Activated naive CD4-positive, alpha-beta T cell (primary cell): ENCODE results near the gene EIF4G2.

Experiments
- DNase-seq, 4 experiments: peaks; one replicate each; lab custom pipeline; 2025; lab: John Stamatoyannopoulos, UW

Gene EIF4G2

GRCh38 chr11:10771457-10771856 is 37.3 kb downstream of the EIF4G2 start:
- no peak for DNase-seq

- DNase-seq: peak in 1 of 4 experiments; percentile 10
These were observed 38.0 kb downstream of the EIF4G2 start for GRCh38 chr11:10770626-10771254.

GRCh38 chr11:10764412-10764811 is 44.3 kb downstream of the EIF4G2 start:
- no peak for DNase-seq

GRCh38 chr11:10763766-10764165 is 45.0 kb downstream of the EIF4G2 start:
- no peak for DNase-seq

GRCh38 chr11:10762913-10763421 is 45.8 kb downstream of the EIF4G2 start:
- no peak for DNase-seq

- DNase-seq: no peak
These were observed 46.5 kb downstream of the EIF4G2 start for GRCh38 chr11:10762185-10762584.

GRCh38 chr11:10761085-10761698 is 47.5 kb downstream of the EIF4G2 start:
- DNase-seq: no peak

- DNase-seq: no peak
These were observed 49.8 kb downstream of the EIF4G2 start for GRCh38 chr11:10758957-10759356.

GRCh38 chr11:10752486-10752885 is 56.2 kb downstream of the EIF4G2 start:
- DNase-seq: no peak

- no peak for DNase-seq
These were observed 56.7 kb downstream of the EIF4G2 start for GRCh38 chr11:10752061-10752460.

- DNase-seq: no peak
These were observed 57.2 kb downstream of the EIF4G2 start for GRCh38 chr11:10751581-10751940.

GRCh38 chr11:10750838-10751580 is 57.7 kb downstream of the EIF4G2 start, which contains the start of gene CTR9:
Gene CTR9 (plus strand): TSS chr11:10751246. CDS start chr11:10751413, 167 bp downstream.
- DNase-seq: peak; percentile 68 to 87 (median 79)

GRCh38 chr11:10749476-10749875 is 59.2 kb downstream of the EIF4G2 start:
- DNase-seq: no peak

GRCh38 chr11:10747733-10748132 is 61.0 kb downstream of the EIF4G2 start:
- no peak for DNase-seq
